HCT116 (cell line): ENCODE measurements around the gene CNPY3. TPM values are rescaled to one million over a fixed set of nuclear protein-coding genes. Genes with fewer than 3 reads are reported as not detected.

Source experiments
- ATAC-seq: fragments of 200-7000 bp; cut with Tn5 transposase; 2 replicates; pipeline ENCODE4 v1.9.1; 2020; ENCODE audit warnings: mild to moderate bottlenecking, moderate library complexity
- BruUV-seq: library from RNA; stranded (reverse); fragments of 400-500 nt; replicated peaks from 2 replicates; lab custom pipeline; 2021; lab: Mats Ljungman, UMichigan
- CTCF ChIA-PET: fragments of 300-600 bp; sonication (Branson Sonifier 250); formaldehyde crosslinking; loops from one replicate; lab custom pipeline; 2021; ENCODE audit warnings: antibody characterized with exemption; lab: Charles Lee
- POLR2A ChIA-PET: fragments of 300-600, 350-600 bp; sonication (Branson Sonifier 250); formaldehyde crosslinking; loops from one replicate; lab custom pipeline; 2021; ENCODE audit warnings: antibody characterized with exemption; lab: Charles Lee
- RAD21 ChIA-PET, 2 experiments: fragments of 300-600 bp; sonication (Branson Sonifier 250); formaldehyde crosslinking; loops; one replicate each; lab custom pipeline; 2023; ENCODE audit warnings: low total read pairs in 2 of 2; ENCODE audit not compliant: uncharacterized antibody in 2 of 2, unreplicated experiment in 2 of 2, low non-redundant PET in 1 of 2; lab: Charles Lee
- DNase-seq: peaks from one replicate; pipeline ENCODE4 v3.0.0-alpha.2; 2010; ENCODE audit warnings: low read depth, low spot score
- H2AFZ ChIP-seq: fragments of 200-600 bp; shearing (Covaris generic), sonication (generic); 2 replicates; pipeline ENCODE4 v1.6.1; 2017; ENCODE audit warnings: low read depth, mixed run types, mixed read lengths, antibody characterized with exemption, low read length; ENCODE audit not compliant: poor library complexity, severe bottlenecking
- H3K27ac ChIP-seq: 2 replicates; pipeline ENCODE4 v1.5.1; 2012; ENCODE audit warnings: low read depth, low read length
- H3K27me3 ChIP-seq: fragments of 200-600 bp; sonication (generic); 2 replicates; pipeline ENCODE4 v1.6.1; 2016; ENCODE audit warnings: mixed run types, low read length, mixed read lengths; ENCODE audit not compliant: insufficient read depth
- H3K36me3 ChIP-seq, 2 experiments: fragments of 200-500 bp in 1 of 2; fragments of 200-600 bp in 1 of 2; sonication (Bioruptor generic) in 1 of 2; sonication (generic) in 1 of 2; 2 replicates each; pipeline versions ENCODE4 v1.5.1 to v1.6.1; 2014 to 2016; ENCODE audit warnings: low read length in 2 of 2, inconsistent platforms in 1 of 2, mixed read lengths in 1 of 2, mixed run types in 1 of 2; ENCODE audit not compliant: insufficient read depth in 2 of 2, control insufficient read depth in 1 of 2
- H3K4me1 ChIP-seq, 2 experiments: fragments of 200-600 bp in 1 of 2; sonication (generic) in 1 of 2; 2 replicates each; pipeline versions ENCODE4 v1.5.1 to v1.6.1; 2012 to 2017; ENCODE audit warnings: low read length in 2 of 2, inconsistent platforms in 1 of 2, mild to moderate bottlenecking in 1 of 2, mixed read lengths in 1 of 2, mixed run types in 1 of 2, moderate library complexity in 1 of 2; ENCODE audit not compliant: insufficient read depth in 2 of 2, control insufficient read depth in 1 of 2
- H3K4me2 ChIP-seq: fragments of 200-600 bp; sonication (generic); 2 replicates; pipeline ENCODE4 v1.6.1; 2017; ENCODE audit warnings: mixed run types, low read length, mixed read lengths
- H3K4me3 ChIP-seq, 2 experiments: fragments of 200-600 bp in 1 of 2; sonication (generic) in 1 of 2; replicated peaks in 1 of 2; 2 replicates each; pipeline ENCODE4 v1.5.1; 2011 to 2016; ENCODE audit warnings: low read length in 2 of 2, control low read depth in 1 of 2, low read depth in 1 of 2, mild to moderate bottlenecking in 1 of 2, mixed read lengths in 1 of 2, mixed run types in 1 of 2
- H3K79me2 ChIP-seq: fragments of 200-600 bp; sonication (generic); 2 replicates; pipeline ENCODE4 v1.6.1; 2017; ENCODE audit warnings: mild to moderate bottlenecking, mixed run types, low read length, moderate library complexity, mixed read lengths; ENCODE audit not compliant: insufficient read depth
- H3K9ac ChIP-seq: fragments of 200-600 bp; sonication (generic); 2 replicates; pipeline ENCODE4 v1.6.1; 2016; ENCODE audit warnings: low read length, mixed read lengths
- H3K9me2 ChIP-seq: fragments of 200-600 bp; sonication (generic), shearing (Covaris generic); 2 replicates; pipeline ENCODE4 v1.6.1; 2017; ENCODE audit warnings: mixed run types, mild to moderate bottlenecking, moderate library complexity; ENCODE audit not compliant: insufficient read depth
- H3K9me3 ChIP-seq, 2 experiments: fragments of 200-500 bp in 1 of 2; fragments of 200-600 bp in 1 of 2; sonication (Bioruptor generic) in 1 of 2; sonication (generic) in 1 of 2; 2 replicates each; pipeline ENCODE4 v1.6.1; 2014 to 2017; ENCODE audit warnings: low read length in 2 of 2, mixed read lengths in 2 of 2, inconsistent platforms in 1 of 2, low read depth in 1 of 2, mild to moderate bottlenecking in 1 of 2, mixed run types in 1 of 2, moderate library complexity in 1 of 2; ENCODE audit not compliant: control insufficient read depth in 1 of 2, insufficient read depth in 1 of 2
- H4K20me1 ChIP-seq: fragments of 200-600 bp; sonication (generic), shearing (Covaris generic); 2 replicates; pipeline ENCODE4 v1.6.1; 2017; ENCODE audit warnings: mixed run types, mild to moderate bottlenecking, moderate library complexity; ENCODE audit not compliant: insufficient read depth
- ATF3 ChIP-seq: IDR thresholded peaks from 2 replicates; pipeline ENCODE4 v1.6.1; 2012
- CBX3 ChIP-seq: IDR thresholded peaks from 2 replicates; pipeline ENCODE4 v1.6.1; 2012; ENCODE audit warnings: low read depth
- CEBPB ChIP-seq: IDR thresholded peaks from 2 replicates; pipeline ENCODE4 v1.6.1; 2012; ENCODE audit warnings: low read depth
- EGR1 ChIP-seq: IDR thresholded peaks from 2 replicates; pipeline ENCODE4 v1.6.1; 2012; ENCODE audit warnings: low read depth
- ELF1 ChIP-seq: IDR thresholded peaks from 2 replicates; pipeline ENCODE4 v1.6.1; 2012; ENCODE audit warnings: low read depth, borderline replicate concordance
- EZH2 ChIP-seq: fragments of 200-600 bp; sonication (generic); IDR thresholded peaks from 2 replicates; pipeline ENCODE4 v1.6.1; 2017; ENCODE audit warnings: antibody characterized with exemption, mixed run types
- FOSL1 ChIP-seq: IDR thresholded peaks from 2 replicates; pipeline ENCODE4 v1.6.1; 2012; ENCODE audit warnings: low read depth
- JUND ChIP-seq: IDR thresholded peaks from 2 replicates; pipeline ENCODE4 v1.6.1; 2012
- POLR2A ChIP-seq: IDR thresholded peaks from 2 replicates; pipeline ENCODE4 v1.7.0; 2011; ENCODE audit warnings: borderline replicate concordance; ENCODE audit not compliant: insufficient read depth, insufficient read length; ENCODE audit errors: extremely low read depth
- POLR2AphosphoS5 ChIP-seq: IDR thresholded peaks from 2 replicates; pipeline ENCODE4 v1.6.1; 2011; ENCODE audit warnings: mild to moderate bottlenecking, low read depth, low read length, moderate library complexity
- RAD21 ChIP-seq: IDR thresholded peaks from 2 replicates; pipeline ENCODE4 v1.6.1; 2012; ENCODE audit warnings: low read depth, mild to moderate bottlenecking
- SIN3A ChIP-seq: IDR thresholded peaks from 2 replicates; pipeline ENCODE4 v1.6.1; 2012; ENCODE audit warnings: low read depth
- SP1 ChIP-seq: IDR thresholded peaks from 2 replicates; pipeline ENCODE4 v1.6.1; 2012; ENCODE audit warnings: low read depth
- SRF ChIP-seq: IDR thresholded peaks from 2 replicates; pipeline ENCODE4 v1.6.1; 2012; ENCODE audit warnings: low read depth
- TCF7L2 ChIP-seq: IDR thresholded peaks from 2 replicates; pipeline ENCODE4 v1.7.0; 2011; ENCODE audit warnings: borderline replicate concordance, inconsistent platforms; ENCODE audit not compliant: insufficient read depth, insufficient read length; ENCODE audit errors: extremely low read depth
- ZFX ChIP-seq: fragments of 450-650 bp; IDR thresholded peaks from 2 replicates; pipeline ENCODE4 v1.6.1; 2017
- ZNF274 ChIP-seq: fragments of 200-500 bp; sonication (Bioruptor generic); IDR thresholded peaks from 2 replicates; pipeline ENCODE4 v1.6.1; 2014; ENCODE audit warnings: mild to moderate bottlenecking, low read depth, low read length, inconsistent platforms
- intact Hi-C: fragments of 100-400 bp; cut with micrococcal nuclease; formaldehyde crosslinking; loops from 2 replicates; pipeline ENCODE4 v1.10.0; 2022
- total RNA-seq: library from RNA; stranded (reverse); gene quantifications from one replicate; pipeline ENCODE4 v1.2.1, GENCODE V29; 2021; ENCODE audit not compliant: unreplicated experiment
- TF ChIP-seq, protein P1 (sequence below): IDR thresholded peaks from 2 replicates; pipeline ENCODE4 v1.6.1; 2012
- TF ChIP-seq, protein P2 (sequence below): IDR thresholded peaks from 2 replicates; pipeline ENCODE4 v1.6.1; 2012; ENCODE audit warnings: low read depth

The CNPY3 gene
- total RNA-seq, 1 experiment from 2014 or later = 49.1 TPM

DNA sequence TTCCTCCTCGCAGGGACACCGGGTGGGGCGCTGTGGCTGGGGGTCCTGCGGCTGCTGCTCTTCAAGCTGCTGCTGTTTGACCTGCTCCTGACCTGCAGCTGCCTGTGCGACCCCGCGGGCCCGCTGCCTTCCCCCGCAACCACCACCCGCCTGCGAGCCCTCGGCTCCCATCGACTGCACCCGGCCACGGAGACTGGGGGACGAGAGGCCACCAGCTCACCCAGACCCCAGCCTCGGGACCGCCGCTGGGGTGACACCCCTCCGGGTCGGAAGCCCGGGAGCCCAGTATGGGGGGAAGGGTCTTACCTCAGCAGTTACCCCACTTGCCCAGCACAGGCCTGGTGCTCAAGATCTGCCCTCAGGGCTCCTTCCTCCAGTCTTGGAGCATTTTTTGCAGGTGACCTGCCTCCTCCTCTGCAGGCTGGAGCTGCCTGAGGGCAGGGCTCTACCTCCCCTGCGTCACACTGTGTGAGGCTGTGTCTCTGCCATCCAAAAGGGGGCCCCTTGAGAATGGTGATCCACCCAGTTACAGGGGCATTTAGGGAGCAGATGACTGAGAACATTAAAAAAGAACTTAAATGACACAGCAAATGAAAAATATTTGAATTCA, 3.9 kb upstream of the CNPY3 start:
- no TSS peak for BruUV-seq
- ChIA-PET CTCF (no interaction called here), POLR2A (no interaction called here)
- TF ChIP-seq CEBPB = no peak
- no peak for TF ChIP-seq FOSL1
- TF ChIP-seq SRF = no peak
- no peak for TF ChIP-seq TCF7L2
- TF ChIP-seq ZFX = no peak
- TF ChIP-seq ATF3 = no peak
- no peak for TF ChIP-seq EGR1
- no peak for TF ChIP-seq POLR2AphosphoS5
- TF ChIP-seq SIN3A = no peak
- TF ChIP-seq ELF1 = no peak
- TF ChIP-seq ZNF274 = no peak
- no peak for TF ChIP-seq RAD21
- TF ChIP-seq POLR2A = no peak
- TF ChIP-seq CBX3 = no peak
- no peak for TF ChIP-seq JUND
- TF ChIP-seq EZH2 = no peak
- TF ChIP-seq, protein P1, sequence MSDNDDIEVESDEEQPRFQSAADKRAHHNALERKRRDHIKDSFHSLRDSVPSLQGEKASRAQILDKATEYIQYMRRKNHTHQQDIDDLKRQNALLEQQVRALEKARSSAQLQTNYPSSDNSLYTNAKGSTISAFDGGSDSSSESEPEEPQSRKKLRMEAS = no peak
- no peak for TF ChIP-seq SP1
- TF ChIP-seq, protein P2, sequence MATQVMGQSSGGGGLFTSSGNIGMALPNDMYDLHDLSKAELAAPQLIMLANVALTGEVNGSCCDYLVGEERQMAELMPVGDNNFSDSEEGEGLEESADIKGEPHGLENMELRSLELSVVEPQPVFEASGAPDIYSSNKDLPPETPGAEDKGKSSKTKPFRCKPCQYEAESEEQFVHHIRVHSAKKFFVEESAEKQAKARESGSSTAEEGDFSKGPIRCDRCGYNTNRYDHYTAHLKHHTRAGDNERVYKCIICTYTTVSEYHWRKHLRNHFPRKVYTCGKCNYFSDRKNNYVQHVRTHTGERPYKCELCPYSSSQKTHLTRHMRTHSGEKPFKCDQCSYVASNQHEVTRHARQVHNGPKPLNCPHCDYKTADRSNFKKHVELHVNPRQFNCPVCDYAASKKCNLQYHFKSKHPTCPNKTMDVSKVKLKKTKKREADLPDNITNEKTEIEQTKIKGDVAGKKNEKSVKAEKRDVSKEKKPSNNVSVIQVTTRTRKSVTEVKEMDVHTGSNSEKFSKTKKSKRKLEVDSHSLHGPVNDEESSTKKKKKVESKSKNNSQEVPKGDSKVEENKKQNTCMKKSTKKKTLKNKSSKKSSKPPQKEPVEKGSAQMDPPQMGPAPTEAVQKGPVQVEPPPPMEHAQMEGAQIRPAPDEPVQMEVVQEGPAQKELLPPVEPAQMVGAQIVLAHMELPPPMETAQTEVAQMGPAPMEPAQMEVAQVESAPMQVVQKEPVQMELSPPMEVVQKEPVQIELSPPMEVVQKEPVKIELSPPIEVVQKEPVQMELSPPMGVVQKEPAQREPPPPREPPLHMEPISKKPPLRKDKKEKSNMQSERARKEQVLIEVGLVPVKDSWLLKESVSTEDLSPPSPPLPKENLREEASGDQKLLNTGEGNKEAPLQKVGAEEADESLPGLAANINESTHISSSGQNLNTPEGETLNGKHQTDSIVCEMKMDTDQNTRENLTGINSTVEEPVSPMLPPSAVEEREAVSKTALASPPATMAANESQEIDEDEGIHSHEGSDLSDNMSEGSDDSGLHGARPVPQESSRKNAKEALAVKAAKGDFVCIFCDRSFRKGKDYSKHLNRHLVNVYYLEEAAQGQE = no peak
- TF ChIP-seq, all 23 proteins: peak for 0
- H2AFZ ChIP-seq = no peak overlapping the region
- H3K27ac ChIP-seq = no peak overlapping the region
- RAD21 ChIA-PET = no interaction called here
- H3K9ac ChIP-seq = no peak overlapping the region
- H3K4me3 ChIP-seq = no peak overlapping the region
- H4K20me1 ChIP-seq = no peaks in the 10 kb centered on the region
- peaks cover 6 to 12% of the 10 kb centered on the region in 2 experiments; a peak in 3 of 4 replicates for H3K4me1 ChIP-seq
- no peaks in the 10 kb centered on the region for H3K27me3 ChIP-seq
- H3K36me3 ChIP-seq = no peaks in the 10 kb centered on the region
- H3K4me2 ChIP-seq = no peak overlapping the region
- H3K79me2 ChIP-seq = peaks cover 8% of the 10 kb centered on the region
- DNase-seq = no peak
- H3K9me3 ChIP-seq = no peaks in the 10 kb centered on the region
- intact Hi-C loops = no loop called here
- ATAC-seq = no peak
- H3K9me2 ChIP-seq = no peaks in the 10 kb centered on the region
